ENCODE measurements around the gene PRKX. TPM values are rescaled to one million over a fixed set of nuclear protein-coding genes. Genes with fewer than 3 reads are reported as not detected.
A peak's percentile ranks its signal among the peaks of the same experiment; 100 is the strongest.
"Not testable (repeated sequence)": the region's sequence is repeated elsewhere in the genome, so short reads cannot be mapped to it uniquely, and the experiment has no call there.

PRKX gene
- total RNA-seq, 6 donors from 2014 or later, result 10.0 to 43.7 (median 19.6) TPM

- WGBS, 2 donors, result 57 to 58% methylated on average over 8 to 9 of the region's 9 CpGs
- no peak for ATAC-seq (ENCODE audit: low FRiP score in 2 of 2)
- H3K4me3 ChIP-seq, result no peak overlapping the region
- DNase-seq, result no peak
- no peaks in the 10 kb centered on the region for H3K27me3 ChIP-seq
- peak overlapping the region in 1 of 4 donors; percentile 27 for H3K27ac ChIP-seq
- H3K4me1 ChIP-seq, result no peaks in the 10 kb centered on the region
- H3K9me3 ChIP-seq, result no peaks in the 10 kb centered on the region
- no peaks in the 10 kb centered on the region for H3K36me3 ChIP-seq
- no peak for TF ChIP-seq EP300 (IDR thresholded peaks at IDR 0.05)
- no peak for TF ChIP-seq POLR2A (IDR thresholded peaks at IDR 0.05)
- TF ChIP-seq POLR2AphosphoS5 (IDR thresholded peaks at IDR 0.05), result no peak
- no peak for TF ChIP-seq CTCF (IDR thresholded peaks at IDR 0.05)
Observed at GRCh38 chrX:3728454-3728853, 15.0 kb upstream of the PRKX start.

GRCh38 chrX:3723460-3723859 is 10.0 kb upstream of the PRKX start:
- not testable (repeated sequence) for H3K36me3 ChIP-seq; H3K27me3 ChIP-seq; H3K4me1 ChIP-seq; H3K9me3 ChIP-seq; H3K4me3 ChIP-seq; ATAC-seq (ENCODE audit: low FRiP score in 2 of 2); DNase-seq; H3K27ac ChIP-seq
- 86 to 89% methylated on average over 9 of the region's 9 CpGs for WGBS, 2 donors

- TF ChIP-seq POLR2A (IDR thresholded peaks at IDR 0.05) (no peak), POLR2AphosphoS5 (IDR thresholded peaks at IDR 0.05) (no peak), EP300 (IDR thresholded peaks at IDR 0.05) (no peak), CTCF (IDR thresholded peaks at IDR 0.05) (no peak)
- DNase-seq (no peak), ATAC-seq (ENCODE audit: low FRiP score in 2 of 2) (no peak)
- no peaks in the 10 kb centered on the region for H3K27me3 ChIP-seq
- no peak overlapping the region for H3K27ac ChIP-seq
- no peak overlapping the region for H3K4me3 ChIP-seq
- peaks cover 0 to 16% (median 2%) of the 10 kb centered on the region in 4 donors for H3K4me1 ChIP-seq
- no peaks in the 10 kb centered on the region for H3K36me3 ChIP-seq
- H3K9me3 ChIP-seq, result no peaks in the 10 kb centered on the region
- 69 to 74% methylated on average over 11 of the region's 11 CpGs for WGBS, 2 donors
Observed at GRCh38 chrX:3717742-3718420, 4.4 kb upstream of the PRKX start.

- H3K4me1 ChIP-seq, result peaks cover 0 to 35% (median 3%) of the 10 kb centered on the region in 4 donors
- no peak overlapping the region for H3K27ac ChIP-seq
- no peaks in the 10 kb centered on the region for H3K9me3 ChIP-seq
- ATAC-seq (ENCODE audit: low FRiP score in 2 of 2), result no peak
- TF ChIP-seq POLR2AphosphoS5 (IDR thresholded peaks at IDR 0.05), result no peak
- no peak for TF ChIP-seq CTCF (IDR thresholded peaks at IDR 0.05)
- TF ChIP-seq EP300 (IDR thresholded peaks at IDR 0.05), result no peak
- no peak for TF ChIP-seq POLR2A (IDR thresholded peaks at IDR 0.05)
- DNase-seq, result no peak
- no peaks in the 10 kb centered on the region for H3K36me3 ChIP-seq
- WGBS, 2 donors, result 85 to 100% methylated on average over 1 to 3 of the region's 3 CpGs
- H3K4me3 ChIP-seq, result no peak overlapping the region
- peaks cover 0 to 4% (median 0%) of the 10 kb centered on the region in 4 donors for H3K27me3 ChIP-seq
Observed at GRCh38 chrX:3715921-3716320, 2.5 kb upstream of the PRKX start.

GRCh38 chrX:3714706-3715479 is 1.4 kb upstream of the PRKX start:
- WGBS, 2 donors, result 70 to 90% methylated on average over 2 to 38 of the region's 38 CpGs
- not testable (repeated sequence) for H3K9me3 ChIP-seq; H3K36me3 ChIP-seq; H3K27ac ChIP-seq; H3K4me3 ChIP-seq; ATAC-seq (ENCODE audit: low FRiP score in 2 of 2); H3K27me3 ChIP-seq; DNase-seq
- H3K4me1 ChIP-seq, result peaks cover 0 to 40% (median 3%) of the 10 kb centered on the region in 4 donors

All from upper lobe of left lung (tissue), 6 donors.